Stimulated activated CD4-positive, alpha-beta T cell treated with anti-CD3 and anti-CD28 coated beads, Interleukin-15, amount 100 ng/mL, for 1 hour (primary cell): ENCODE results near the gene SMIM35.

Experiments used
- DNase-seq, 2 donors: peaks; one replicate each; pipeline ENCODE4 v3.0.0-alpha.2; 2020; ENCODE audit warnings: low read depth in 1 of 2, low spot score in 1 of 2

The SMIM35 gene

DNA sequence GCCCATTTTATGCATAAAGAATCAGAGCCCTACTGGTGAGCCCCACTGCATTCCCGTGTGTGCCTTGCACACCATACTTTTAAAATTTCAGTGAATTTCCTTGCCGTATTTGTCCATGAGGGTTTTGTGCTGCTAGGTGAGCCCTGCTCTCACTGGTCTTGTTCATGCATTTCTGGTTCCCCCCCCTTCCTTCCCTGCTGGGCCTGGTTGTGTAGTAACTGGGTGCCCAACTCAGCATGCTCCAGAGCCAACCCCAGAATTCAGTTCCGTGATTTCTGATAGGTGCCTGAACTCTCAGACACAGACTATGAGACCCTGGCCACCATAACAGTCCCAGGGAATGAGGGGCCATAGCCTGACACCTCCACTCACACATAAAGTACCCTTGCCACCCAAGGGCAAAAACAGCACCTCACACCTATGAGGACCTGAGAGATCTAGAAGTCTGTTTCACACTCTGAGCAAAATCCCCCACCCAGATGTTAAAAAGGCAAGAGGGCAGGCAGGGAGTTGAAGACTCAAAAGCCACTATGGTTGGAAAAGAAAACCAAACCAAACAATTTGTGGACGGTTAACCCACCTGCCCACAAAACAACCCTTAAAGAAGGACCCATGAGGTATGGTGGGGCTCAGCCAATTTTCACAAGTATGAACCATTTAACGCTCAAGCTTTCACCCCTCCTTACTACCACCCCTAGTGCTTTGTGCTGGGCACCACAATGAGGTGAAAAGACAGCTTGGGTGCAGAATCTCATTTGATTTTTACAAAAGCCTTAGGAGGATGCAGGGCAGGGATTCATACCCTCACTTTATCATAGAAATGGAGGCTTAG, 117.4 kb downstream of the SMIM35 start:
- DNase-seq = no peak

- DNase-seq = no peak
These were observed 119.9 kb downstream of the SMIM35 start for GRCh38 chr11:117966908-117967307.

DNA sequence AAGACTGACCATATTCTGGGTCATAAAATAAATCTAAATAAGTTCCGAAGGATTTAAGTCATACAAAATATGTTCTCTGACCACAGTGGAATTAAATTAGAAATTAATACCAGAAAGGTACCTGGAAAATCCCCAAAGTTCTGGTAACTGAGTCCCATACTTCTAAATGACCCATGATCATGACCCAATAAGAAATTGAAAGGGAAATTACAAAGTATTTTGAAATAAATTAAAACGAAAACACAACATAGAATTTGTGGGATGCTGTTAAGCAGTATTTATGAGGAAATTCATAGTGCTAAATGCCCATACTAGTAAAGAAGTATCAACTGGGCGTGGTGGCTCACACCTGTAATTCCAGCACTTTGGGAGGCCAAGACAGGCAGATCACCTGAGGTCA, 123.9 kb downstream of the SMIM35 start:
- DNase-seq = no peak

GRCh38 chr11:117961896-117962295, 124.9 kb downstream of the SMIM35 start:
- DNase-seq = no peak

DNA sequence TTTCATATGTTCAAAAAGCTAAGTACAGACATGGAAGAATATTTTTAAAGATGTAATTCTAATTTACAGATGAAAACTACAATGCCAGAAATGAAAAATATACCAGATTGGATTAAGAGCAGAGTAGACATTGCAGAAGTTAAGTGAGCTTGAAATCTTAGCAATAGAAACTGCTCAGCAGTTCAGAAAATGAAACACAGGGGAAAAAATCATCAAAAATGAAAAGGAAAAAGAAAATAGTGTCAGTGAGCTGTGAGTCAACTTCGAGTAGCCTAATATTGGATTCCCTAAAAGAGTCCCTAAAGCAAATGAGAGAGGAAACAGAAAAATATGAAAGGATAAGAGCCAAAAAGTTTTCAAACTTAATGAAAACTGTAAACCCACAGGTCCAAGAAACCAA, 126.4 kb downstream of the SMIM35 start:
- no peak for DNase-seq

GRCh38 chr11:117959438-117960149, 127.2 kb downstream of the SMIM35 start:
- no peak for DNase-seq

- DNase-seq = no peak
These were observed 127.8 kb downstream of the SMIM35 start for GRCh38 chr11:117958949-117959348.
